ENCODE results near the gene PTPMT1. TPM values are rescaled to one million over a fixed set of nuclear protein-coding genes. Genes with fewer than 3 reads are reported as not detected.
A peak's percentile ranks its signal among the peaks of the same experiment; 100 is the strongest.
"Not testable (repeated sequence)": the region's sequence is repeated elsewhere in the genome, so short reads cannot be mapped to it uniquely, and the experiment has no call there.

The PTPMT1 gene
- total RNA-seq, 1 donor: 57.9 TPM

- Histone ChIP-seq H3K4me1 (ENCODE audit: insufficient read depth, low read length) (peaks cover 17% of the 10 kb centered on the region), H3K4me3 (ENCODE audit: low read length) (no peak overlapping the region), H3K27me3 (ENCODE audit: insufficient read depth, low read length) (no peaks in the 10 kb centered on the region), H3K9me3 (ENCODE audit: low read depth, low read length) (no peaks in the 10 kb centered on the region)
Observed at GRCh38 chr11:47560426-47560825, 5.0 kb upstream of the PTPMT1 start.

- H3K9me3 ChIP-seq (ENCODE audit: low read depth, low read length); H3K27me3 ChIP-seq (ENCODE audit: insufficient read depth, low read length); H3K4me3 ChIP-seq (ENCODE audit: low read length): not testable (repeated sequence)
- peaks cover 30% of the 10 kb centered on the region for H3K4me1 ChIP-seq (ENCODE audit: insufficient read depth, low read length)
Observed at GRCh38 chr11:47562393-47562792, 3.0 kb upstream of the PTPMT1 start.

DNA sequence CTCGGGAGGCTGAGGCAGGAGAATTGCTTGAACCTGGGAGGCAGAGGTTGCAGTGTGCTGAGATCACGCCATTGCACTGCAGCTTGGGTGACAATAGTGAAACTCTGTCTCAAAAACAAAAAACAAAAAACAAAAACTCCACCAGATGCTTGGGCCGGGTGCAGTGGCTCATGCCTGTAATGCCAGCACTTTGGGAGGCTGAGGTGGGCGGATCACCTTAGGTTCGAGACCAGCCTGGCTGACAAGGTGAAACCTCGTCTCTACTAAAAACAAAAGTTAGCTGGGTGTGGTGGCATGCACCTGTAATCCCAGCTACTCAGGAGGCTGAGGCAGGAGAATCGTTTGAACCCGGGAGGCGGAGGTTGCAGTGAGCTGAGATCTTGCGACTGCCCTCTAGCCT lies 1.0 kb upstream of the PTPMT1 start:
- H3K4me3 ChIP-seq (ENCODE audit: low read length); H3K9me3 ChIP-seq (ENCODE audit: low read depth, low read length); H3K27me3 ChIP-seq (ENCODE audit: insufficient read depth, low read length): not testable (repeated sequence)
- H3K4me1 ChIP-seq (ENCODE audit: insufficient read depth, low read length): peaks cover 30% of the 10 kb centered on the region

GRCh38 chr11:47564933-47565339 lies 463 bp upstream of the PTPMT1 start:
- Histone ChIP-seq H3K27me3 (ENCODE audit: insufficient read depth, low read length) (no peaks in the 10 kb centered on the region), H3K4me3 (ENCODE audit: low read length) (peak overlapping the region; percentile 85), H3K4me1 (ENCODE audit: insufficient read depth, low read length) (peaks cover 30% of the 10 kb centered on the region), H3K9me3 (ENCODE audit: low read depth, low read length) (no peaks in the 10 kb centered on the region)

GRCh38 chr11:47566149-47566698 lies 825 bp downstream of the PTPMT1 start:
- H3K4me1 ChIP-seq (ENCODE audit: insufficient read depth, low read length): peaks cover 22% of the 10 kb centered on the region
- H3K4me3 ChIP-seq (ENCODE audit: low read length): peak overlapping the region; percentile 85
- H3K9me3 ChIP-seq (ENCODE audit: low read depth, low read length): no peaks in the 10 kb centered on the region
- no peaks in the 10 kb centered on the region for H3K27me3 ChIP-seq (ENCODE audit: insufficient read depth, low read length)

- Histone ChIP-seq H3K4me3 (ENCODE audit: low read length) (no peak overlapping the region), H3K4me1 (ENCODE audit: insufficient read depth, low read length) (peaks cover 19% of the 10 kb centered on the region), H3K27me3 (ENCODE audit: insufficient read depth, low read length) (no peaks in the 10 kb centered on the region), H3K9me3 (ENCODE audit: low read depth, low read length) (no peaks in the 10 kb centered on the region)
Observed at GRCh38 chr11:47569646-47570045, 4.2 kb downstream of the PTPMT1 start.

- H3K27me3 ChIP-seq (ENCODE audit: insufficient read depth, low read length): no peaks in the 10 kb centered on the region
- H3K4me3 ChIP-seq (ENCODE audit: low read length): no peak overlapping the region
- H3K9me3 ChIP-seq (ENCODE audit: low read depth, low read length): no peaks in the 10 kb centered on the region
- H3K4me1 ChIP-seq (ENCODE audit: insufficient read depth, low read length): peaks cover 13% of the 10 kb centered on the region
Observed at GRCh38 chr11:47570651-47571356, 5.4 kb downstream of the PTPMT1 start.

DNA sequence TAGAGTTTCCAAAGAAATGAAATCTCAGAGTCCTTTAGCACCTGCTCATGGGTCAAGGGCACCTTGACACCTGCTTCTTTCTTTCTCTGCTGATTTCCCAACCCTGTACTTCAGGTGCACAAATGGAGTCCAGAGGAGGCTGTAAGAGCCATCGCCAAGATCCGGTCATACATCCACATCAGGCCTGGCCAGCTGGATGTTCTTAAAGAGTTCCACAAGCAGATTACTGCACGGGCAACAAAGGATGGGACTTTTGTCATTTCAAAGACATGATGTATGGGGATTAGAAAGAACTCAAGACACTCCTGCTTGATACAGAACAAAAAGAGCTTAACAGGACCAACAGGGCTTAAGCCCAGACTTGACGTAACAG lies 5.9 kb downstream of the PTPMT1 start:
- no peaks in the 10 kb centered on the region for H3K9me3 ChIP-seq (ENCODE audit: low read depth, low read length)

GRCh38 chr11:47571895-47572294 lies 6.5 kb downstream of the PTPMT1 start:
- peaks cover 3% of the 10 kb centered on the region for H3K4me1 ChIP-seq (ENCODE audit: insufficient read depth, low read length)
- H3K9me3 ChIP-seq (ENCODE audit: low read depth, low read length): no peaks in the 10 kb centered on the region
- H3K4me3 ChIP-seq (ENCODE audit: low read length): no peak overlapping the region
- H3K27me3 ChIP-seq (ENCODE audit: insufficient read depth, low read length): no peaks in the 10 kb centered on the region

More for the DNA sequence above, 5.9 kb downstream of the PTPMT1 start:
- Histone ChIP-seq H3K27me3 (ENCODE audit: insufficient read depth, low read length) (no peaks in the 10 kb centered on the region), H3K4me3 (ENCODE audit: low read length) (no peak overlapping the region), H3K4me1 (ENCODE audit: insufficient read depth, low read length) (peaks cover 9% of the 10 kb centered on the region)

DNA sequence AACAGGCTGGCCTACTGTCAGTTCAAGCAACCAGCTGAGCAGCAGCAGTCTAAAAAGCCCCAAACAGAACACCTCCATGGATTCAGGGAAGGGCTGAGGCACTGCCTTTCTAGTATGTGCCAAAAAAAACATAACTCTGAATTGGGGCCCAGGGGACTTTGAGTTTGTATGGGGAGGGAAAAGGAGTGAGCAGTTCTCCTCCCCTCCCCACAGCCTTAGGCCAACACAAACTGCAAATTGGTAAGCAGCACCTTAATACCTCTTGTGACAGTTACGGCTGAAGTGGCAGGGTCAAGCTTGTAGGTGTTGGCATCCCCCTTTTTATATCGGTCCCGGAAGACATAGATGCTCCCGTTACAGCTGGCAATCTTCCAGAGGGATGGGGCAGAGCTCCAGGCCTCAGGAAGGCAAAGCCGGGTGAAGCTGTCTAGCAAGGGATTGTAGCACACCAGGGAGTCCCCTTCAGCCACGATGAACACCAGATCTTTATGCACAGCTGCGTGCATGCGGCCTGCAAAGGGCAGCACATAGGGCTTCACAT lies 7.4 kb downstream of the PTPMT1 start:
- H3K4me3 ChIP-seq (ENCODE audit: low read length): no peak overlapping the region
- H3K4me1 ChIP-seq (ENCODE audit: insufficient read depth, low read length): peaks cover 7% of the 10 kb centered on the region
- H3K27me3 ChIP-seq (ENCODE audit: insufficient read depth, low read length): no peaks in the 10 kb centered on the region

GRCh38 chr11:47573321-47573720 lies 7.9 kb downstream of the PTPMT1 start:
- Histone ChIP-seq H3K4me1 (ENCODE audit: insufficient read depth, low read length) (peaks cover 13% of the 10 kb centered on the region), H3K9me3 (ENCODE audit: low read depth, low read length) (no peaks in the 10 kb centered on the region), H3K27me3 (ENCODE audit: insufficient read depth, low read length) (no peaks in the 10 kb centered on the region), H3K4me3 (ENCODE audit: low read length) (no peak overlapping the region)

More for the DNA sequence above, 7.4 kb downstream of the PTPMT1 start:
- H3K9me3 ChIP-seq (ENCODE audit: low read depth, low read length): no peaks in the 10 kb centered on the region

DNA sequence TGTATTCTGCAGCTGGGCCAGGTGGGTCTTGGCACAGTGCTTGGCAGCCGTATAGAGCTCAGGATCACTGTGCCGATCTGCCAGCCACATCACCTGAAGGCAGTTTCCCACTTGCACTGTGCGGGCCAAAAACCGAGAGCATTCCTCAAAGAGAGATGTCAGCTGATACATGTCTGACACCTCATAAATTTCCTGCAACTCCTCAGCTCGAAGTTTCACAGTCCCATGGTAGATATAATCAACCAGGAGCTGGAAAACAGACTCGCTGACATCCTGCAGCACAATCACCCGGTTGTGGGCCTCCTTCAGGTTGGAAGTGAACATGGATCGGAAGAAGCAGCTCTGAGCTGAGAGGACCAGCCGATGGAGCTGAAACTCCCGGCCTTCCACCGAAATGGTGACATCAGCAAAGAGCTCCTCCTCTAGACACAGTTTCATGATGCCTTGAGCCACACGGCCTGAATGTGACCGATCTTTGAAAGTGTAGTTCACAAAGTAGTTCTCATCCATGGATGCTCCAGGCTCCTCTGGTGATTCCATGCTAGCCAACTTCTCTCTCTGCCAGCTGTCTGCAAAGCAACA lies 12.2 kb downstream of the PTPMT1 start:
- Histone ChIP-seq H3K9me3 (ENCODE audit: low read depth, low read length) (no peaks in the 10 kb centered on the region), H3K4me3 (ENCODE audit: low read length) (no peak overlapping the region), H3K27me3 (ENCODE audit: insufficient read depth, low read length) (no peaks in the 10 kb centered on the region), H3K4me1 (ENCODE audit: insufficient read depth, low read length) (peaks cover 31% of the 10 kb centered on the region)

- H3K4me3 ChIP-seq (ENCODE audit: low read length): peak within 1 kb of the TSS; percentile 87
- H3K27me3 ChIP-seq (ENCODE audit: insufficient read depth, low read length): no peaks in the 10 kb centered on the region
- peaks cover 31% of the 10 kb centered on the region for H3K4me1 ChIP-seq (ENCODE audit: insufficient read depth, low read length)
- H3K9me3 ChIP-seq (ENCODE audit: low read depth, low read length): no peaks in the 10 kb centered on the region
Observed at GRCh38 chr11:47578524-47579494, 13.4 kb downstream of the PTPMT1 start, which contains the start of the genes KBTBD4 and NDUFS3. TSS of gene KBTBD4 (minus strand) at chr11:47578970. CDS start at chr11:47578951, 19 bp downstream. TSS of gene NDUFS3 (plus strand) at chr11:47579074. CDS start at chr11:47579092, 18 bp downstream.

- no peak overlapping the region for H3K4me3 ChIP-seq (ENCODE audit: low read length)
- no peaks in the 10 kb centered on the region for H3K9me3 ChIP-seq (ENCODE audit: low read depth, low read length)
- peaks cover 29% of the 10 kb centered on the region for H3K4me1 ChIP-seq (ENCODE audit: insufficient read depth, low read length)
- H3K27me3 ChIP-seq (ENCODE audit: insufficient read depth, low read length): no peaks in the 10 kb centered on the region
Observed at GRCh38 chr11:47583844-47584243, 18.4 kb downstream of the PTPMT1 start.

Measured in mononuclear cell (primary cell).